Kidney (tissue), 14 donors: ENCODE results near the gene OVOL2. TPM values are rescaled to one million over a fixed set of nuclear protein-coding genes. Genes with fewer than 3 reads are reported as not detected.

ENCODE experiments used
- DNase-seq, 5 donors: peaks; one replicate each; pipeline ENCODE4 v3.0.0-alpha.2; 2013 to 2020
- FAIRE-seq: peaks from 2 replicates; lab custom pipeline; 2012; peaks lifted over from hg19 to GRCh38; lab: Jason Lieb, UNC
- H3K27ac ChIP-seq, 2 donors: one replicate each; pipeline ENCODE4 v1.7.0; 2013; ENCODE audit warnings: low read depth in 2 of 2, low read length in 2 of 2, inconsistent platforms in 1 of 2
- H3K27me3 ChIP-seq: one replicate; pipeline ENCODE4 v1.7.1; 2013; ENCODE audit warnings: low read length, inconsistent platforms; ENCODE audit not compliant: control insufficient read depth, insufficient read depth
- H3K36me3 ChIP-seq, 3 donors: one replicate each; pipeline versions ENCODE4 v1.7.0 to v1.7.1; 2013; ENCODE audit warnings: low read length in 3 of 3, control low read depth in 1 of 3, inconsistent platforms in 1 of 3; ENCODE audit not compliant: insufficient read depth in 3 of 3, control insufficient read depth in 2 of 3
- H3K4me1 ChIP-seq, 3 donors: one replicate each; pipeline versions ENCODE4 v1.7.0 to v1.7.1; 2013; ENCODE audit warnings: low read length in 3 of 3, inconsistent platforms in 1 of 3, low read depth in 1 of 3; ENCODE audit not compliant: control insufficient read depth in 2 of 3, insufficient read depth in 2 of 3
- H3K4me3 ChIP-seq, 3 donors: one replicate each; pipeline versions ENCODE4 v1.7.0 to v1.8.1; 2013; ENCODE audit warnings: low read length in 3 of 3, control low read depth in 1 of 3, inconsistent platforms in 1 of 3
- H3K9ac ChIP-seq, 3 donors: one replicate each; pipeline versions ENCODE4 v1.7.0 to v1.7.1; 2013; ENCODE audit warnings: low read length in 3 of 3, control low read depth in 1 of 3, inconsistent platforms in 1 of 3
- H3K9me3 ChIP-seq, 3 donors: one replicate each; pipeline versions ENCODE4 v1.7.0 to v1.7.1; 2013; ENCODE audit warnings: low read length in 3 of 3, control low read depth in 1 of 3, inconsistent platforms in 1 of 3; ENCODE audit not compliant: control insufficient read depth in 2 of 3, insufficient read depth in 1 of 3
- CTCF ChIP-seq: IDR thresholded peaks from 3 replicates; pipeline ENCODE4 v1.5.1; 2012; ENCODE audit warnings: mild to moderate bottlenecking, moderate library complexity, borderline replicate concordance; ENCODE audit not compliant: insufficient read depth; ENCODE audit errors: extremely low read depth
- intact Hi-C: fragments of 100-400 bp; cut with DNase I; formaldehyde crosslinking; loops from one replicate; pipeline ENCODE4 v1.11.1; 2022
- polyA plus RNA-seq: library from polyadenylated mRNA; stranded (reverse); fragments of 350-450 nt; fragmentation: Illumina TruSeq; extraction: RNeasy Lipid Tissue Mini Kit (QIAGEN cat#74804); gene quantifications from one replicate; pipeline ENCODE4 v1.2.3, GENCODE V29; 2014; ENCODE audit warnings: low read depth, low replicate concordance; ENCODE audit not compliant: insufficient read depth
- total RNA-seq: library from RNA; stranded (reverse); fragmentation: NEBNext Ultra II Directional; extraction: Animal tissue kit (Norgen Biotek cat#: 25700); gene quantifications from one replicate; pipeline ENCODE4 v1.2.1, GENCODE V29; 2021
- donor health status: control.
- donor health status: control.
- donor health status: control.
- donor health status: control.
- donor health status: control.
- donor health status: DM: yes; HTN: yes; CAD: no.
- donor health status: Normal renal cell carcinoma (clear cell type).

OVOL2 gene
- total and polyA plus RNA-seq, 2 donors from 2014 or later: 4.1 to 4.8 TPM

- Histone ChIP-seq H3K4me1 (no peaks in the 10 kb centered on the region), H3K4me3 (no peak overlapping the region), H3K27ac (no peak overlapping the region), H3K9me3 (no peaks in the 10 kb centered on the region), H3K27me3 (no peaks in the 10 kb centered on the region), H3K36me3 (no peaks in the 10 kb centered on the region), H3K9ac (no peak overlapping the region)
- TF ChIP-seq CTCF: no peak
- intact Hi-C loops: no loop called here
- DNase-seq (no peak), FAIRE-seq (no peak)
These were observed 9.0 kb upstream of the OVOL2 start for GRCh38 chr20:18066421-18067333.

- FAIRE-seq (no peak), DNase-seq (no peak)
- Histone ChIP-seq H3K27me3 (peaks cover 9% of the 10 kb centered on the region), H3K9ac (no peak overlapping the region), H3K36me3 (no peaks in the 10 kb centered on the region), H3K27ac (no peak overlapping the region), H3K4me1 (no peaks in the 10 kb centered on the region), H3K4me3 (no peak overlapping the region), H3K9me3 (no peaks in the 10 kb centered on the region)
- intact Hi-C loops: no loop called here
- TF ChIP-seq CTCF: no peak
These were observed 6.0 kb upstream of the OVOL2 start for GRCh38 chr20:18063676-18064075.

GRCh38 chr20:18059603-18060002 is 1.9 kb upstream of the OVOL2 start:
- Histone ChIP-seq H3K4me3 (peak overlapping the region in 1 of 3 donors; percentile 55), H3K9me3 (no peaks in the 10 kb centered on the region), H3K9ac (no peak overlapping the region), H3K4me1 (peaks cover 0 to 4% (median 0%) of the 10 kb centered on the region in 3 donors), H3K27ac (no peak overlapping the region), H3K36me3 (no peaks in the 10 kb centered on the region), H3K27me3 (peaks cover 12% of the 10 kb centered on the region)
- DNase-seq (no peak), FAIRE-seq (no peak)
- intact Hi-C loops: no loop called here
- no peak for TF ChIP-seq CTCF
